ENCODE results near the gene HYKK. TPM values are rescaled to one million over a fixed set of nuclear protein-coding genes. Genes with fewer than 3 reads are reported as not detected.
A peak's percentile ranks its signal among the peaks of the same experiment; 100 is the strongest.
"Not testable (repeated sequence)": the region's sequence is repeated elsewhere in the genome, so short reads cannot be mapped to it uniquely, and the experiment has no call there.

The HYKK gene
- total RNA-seq, 1 donor from 2014 or later = 0.53 TPM

DNA sequence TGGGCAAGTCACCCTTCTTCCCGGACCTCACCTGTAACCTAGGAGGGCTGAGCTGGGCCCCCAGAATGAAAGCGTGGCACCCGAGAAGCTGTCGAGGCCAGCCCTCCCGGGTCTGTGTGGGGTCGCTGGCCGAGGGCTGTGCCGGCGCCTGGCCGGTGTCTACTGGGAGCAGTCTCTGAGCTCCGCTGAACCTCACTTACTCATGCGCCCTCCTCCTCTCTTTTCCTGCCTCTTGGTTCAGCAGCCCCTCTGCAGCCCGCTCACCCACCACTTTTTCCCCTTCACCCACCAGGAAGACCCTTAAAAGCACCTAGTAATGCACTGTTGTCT, 419 bp downstream of the HYKK start:
- ChIA-PET CTCF (no interaction called here), POLR2A (interaction anchor here (1.5 to 2.1 kb wide), 2 partner anchors 33 to 70 kb away, joined by 6 to 8 read pairs; partner anchors contain the start of genes IREB2 and PSMA4)
- peaks cover 11% of the 10 kb centered on the region for H3K4me1 Mint-ChIP-seq
- H3K36me3 Mint-ChIP-seq (ENCODE audit: low read depth) = peaks cover 2% of the 10 kb centered on the region
- no peak for DNase-seq
- H3K4me3 Mint-ChIP-seq = peak overlapping the region; percentile 91
- no peak for TF ChIP-seq CTCF (IDR thresholded peaks at IDR 0.05)
- peak; percentile 29 for ATAC-seq (ENCODE audit: low read depth)
- peaks cover 13% of the 10 kb centered on the region for H3K27me3 Mint-ChIP-seq
- intact Hi-C loops (cut with micrococcal nuclease) = loop anchor here (2.0 to 10.0 kb wide), 3 partner anchors 33 to 197 kb away; partner anchors contain the start of genes IREB2 and PSMA4
- no peaks in the 10 kb centered on the region for H3K9me3 Mint-ChIP-seq
- no peak overlapping the region for H3K27ac Mint-ChIP-seq

GRCh38 chr15:78508272-78508671, 895 bp downstream of the HYKK start:
- CTCF ChIA-PET = no interaction called here
- peaks cover 13% of the 10 kb centered on the region for H3K27me3 Mint-ChIP-seq

DNA sequence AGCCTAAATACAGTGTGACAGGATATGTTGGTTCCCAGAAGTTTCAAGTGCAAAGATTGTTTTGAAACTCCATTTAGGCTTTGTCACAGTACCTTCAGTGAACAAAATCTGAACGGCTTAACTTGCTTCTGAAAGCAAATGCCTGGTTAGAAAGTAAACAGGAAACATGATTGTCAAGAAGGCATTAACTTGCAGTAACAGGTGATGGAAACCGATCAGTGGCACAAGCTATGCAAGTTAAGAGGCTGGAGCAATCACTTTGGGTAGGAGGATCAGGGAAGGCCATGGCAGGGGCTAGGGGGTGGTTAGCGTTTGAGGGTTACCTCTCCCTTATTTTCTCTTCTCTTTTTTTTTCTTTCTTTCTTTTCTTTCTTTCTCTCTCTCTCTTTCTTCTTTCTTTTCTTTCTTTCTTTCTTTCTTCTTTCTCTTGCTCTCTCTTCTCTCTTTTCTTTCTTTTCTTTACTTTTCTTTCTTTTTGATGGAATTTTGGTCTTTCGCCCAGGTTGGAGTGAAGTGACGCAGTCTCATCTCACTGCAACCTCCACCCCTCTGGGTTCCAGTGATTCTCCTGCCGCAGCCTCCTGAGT, 2.4 kb downstream of the HYKK start:
- Mint-ChIP-seq H3K27me3 (peaks cover 13% of the 10 kb centered on the region), H3K27ac (no peak overlapping the region), H3K36me3 (ENCODE audit: low read depth) (peaks cover 2% of the 10 kb centered on the region), H3K4me3 (no peak overlapping the region), H3K9me3 (no peaks in the 10 kb centered on the region), H3K4me1 (peaks cover 11% of the 10 kb centered on the region)
- DNase-seq (no peak), ATAC-seq (ENCODE audit: low read depth) (no peak)
- TF ChIP-seq CTCF (IDR thresholded peaks at IDR 0.05) = no peak
- intact Hi-C loops (cut with micrococcal nuclease) = loop anchor here (10.0 kb wide), 1 partner anchor 195 kb away; no protein-coding TSS in a partner anchor
- ChIA-PET POLR2A (no interaction called here), CTCF (no interaction called here)

More at GRCh38 chr15:78508272-78508671, 895 bp downstream of the HYKK start:
- peaks cover 11% of the 10 kb centered on the region for H3K4me1 Mint-ChIP-seq
- intact Hi-C loops (cut with micrococcal nuclease) = loop anchor here (10.0 kb wide), 1 partner anchor 197 kb away; no protein-coding TSS in a partner anchor
- H3K4me3 Mint-ChIP-seq = peak overlapping the region; percentile 91
- no peak for DNase-seq
- no peak overlapping the region for H3K27ac Mint-ChIP-seq
- H3K9me3 Mint-ChIP-seq = no peaks in the 10 kb centered on the region
- no peak for ATAC-seq (ENCODE audit: low read depth)
- TF ChIP-seq CTCF (IDR thresholded peaks at IDR 0.05) = no peak
- POLR2A ChIA-PET = interaction anchor here (1.5 to 2.1 kb wide), 2 partner anchors 32 to 70 kb away, joined by 6 to 8 read pairs; partner anchors contain the start of genes IREB2 and PSMA4
- H3K36me3 Mint-ChIP-seq (ENCODE audit: low read depth) = peaks cover 2% of the 10 kb centered on the region

DNA sequence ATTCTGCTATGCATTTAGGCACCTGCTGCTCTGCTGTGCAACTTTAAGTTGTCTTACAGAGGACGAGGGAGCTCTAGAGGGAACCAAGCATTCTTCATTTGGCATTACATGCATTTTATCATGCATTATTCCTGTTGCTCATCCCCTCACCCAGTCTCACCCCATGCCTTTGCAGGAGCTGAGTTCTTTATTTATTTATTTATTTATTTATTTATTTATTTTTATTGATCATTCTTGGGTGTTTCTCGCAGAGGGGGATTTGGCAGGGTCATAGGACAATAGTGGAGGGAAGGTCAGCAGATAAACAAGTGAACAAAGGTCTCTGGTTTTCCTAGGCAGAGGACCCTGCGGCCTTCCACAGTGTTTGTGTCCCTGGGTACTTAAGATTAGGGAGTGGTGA, 12.7 kb downstream of the HYKK start:
- H3K27ac Mint-ChIP-seq; H3K9me3 Mint-ChIP-seq; H3K4me1 Mint-ChIP-seq; H3K27me3 Mint-ChIP-seq; H3K4me3 Mint-ChIP-seq; ATAC-seq (ENCODE audit: low read depth); DNase-seq; CTCF ChIA-PET; intact Hi-C loops (cut with micrococcal nuclease); H3K36me3 Mint-ChIP-seq (ENCODE audit: low read depth); POLR2A ChIA-PET: not testable (repeated sequence)

GRCh38 chr15:78524230-78524629, 16.9 kb downstream of the HYKK start:
- ChIA-PET POLR2A (no interaction called here), CTCF (no interaction called here)
- DNase-seq (no peak), ATAC-seq (ENCODE audit: low read depth) (no peak)
- H3K27ac Mint-ChIP-seq = no peak overlapping the region
- no peak for TF ChIP-seq CTCF (IDR thresholded peaks at IDR 0.05)
- intact Hi-C loops (cut with micrococcal nuclease) = no loop called here
- no peak overlapping the region for H3K4me3 Mint-ChIP-seq
- H3K9me3 Mint-ChIP-seq = no peaks in the 10 kb centered on the region
- peaks cover 1% of the 10 kb centered on the region for H3K27me3 Mint-ChIP-seq
- H3K36me3 Mint-ChIP-seq (ENCODE audit: low read depth) = no peaks in the 10 kb centered on the region
- no peaks in the 10 kb centered on the region for H3K4me1 Mint-ChIP-seq

GRCh38 chr15:78527325-78527724, 19.9 kb downstream of the HYKK start:
- no peak for DNase-seq
- no peak for TF ChIP-seq CTCF (IDR thresholded peaks at IDR 0.05)
- ChIA-PET POLR2A (no interaction called here), CTCF (no interaction called here)
- H3K36me3 Mint-ChIP-seq (ENCODE audit: low read depth) = no peaks in the 10 kb centered on the region
- no peak overlapping the region for H3K27ac Mint-ChIP-seq
- no peaks in the 10 kb centered on the region for H3K4me1 Mint-ChIP-seq
- no peaks in the 10 kb centered on the region for H3K27me3 Mint-ChIP-seq
- ATAC-seq (ENCODE audit: low read depth) = no peak
- no peak overlapping the region for H3K4me3 Mint-ChIP-seq
- H3K9me3 Mint-ChIP-seq = no peaks in the 10 kb centered on the region
- intact Hi-C loops (cut with micrococcal nuclease) = no loop called here
